A549 (cell line): ENCODE measurements around the gene SH3RF3. TPM values are rescaled to one million over a fixed set of nuclear protein-coding genes. Genes with fewer than 3 reads are reported as not detected.

ENCODE experiments used
- ATAC-seq, 2 experiments: fragments of 200-7000 bp in 1 of 2; fragments of >200 bp in 1 of 2; cut with Nextera tagmentation in 1 of 2; cut with Tn5 transposase in 1 of 2; 3 replicates each; pipeline versions ENCODE4 v1.8.0 to v1.9.1; 2018 to 2020; ENCODE audit warnings: mild to moderate bottlenecking in 1 of 2, moderate library complexity in 1 of 2
- CTCF ChIA-PET: fragments of 300-600 bp; sonication (Branson Sonifier 250); formaldehyde crosslinking; extraction: SDS; loops from one replicate; lab custom pipeline; 2021; ENCODE audit warnings: antibody characterized with exemption, inconsistent platforms; lab: Yijun Ruan, JAX
- POLR2A ChIA-PET: fragments of 350-600 bp; formaldehyde crosslinking; extraction: SDS; loops from one replicate; lab custom pipeline; 2021; ENCODE audit warnings: antibody characterized with exemption, inconsistent platforms; lab: Yijun Ruan, JAX
- DNase-seq, 2 experiments: peaks; one replicate each; pipeline versions ENCODE4 v3.0.0 to v3.0.0-alpha.2; 2011 to 2016; ENCODE audit warnings: low read depth in 1 of 2, low spot score in 1 of 2
- FAIRE-seq: peaks from 2 replicates; lab custom pipeline; 2011; peaks lifted over from hg19 to GRCh38; lab: Jason Lieb, UNC
- H3K27ac ChIP-seq, 2 experiments: fragments of >200 bp; sonication (Bioruptor Twin); formaldehyde crosslinking; 3 replicates each; pipeline ENCODE4 v1.5.1; 2016 to 2017
- H3K4me1 ChIP-seq: fragments of >200 bp; sonication (Bioruptor Twin); formaldehyde crosslinking; 3 replicates; pipeline ENCODE4 v1.6.1; 2016
- H3K4me2 ChIP-seq: fragments of >200 bp; sonication (Bioruptor Twin); formaldehyde crosslinking; 3 replicates; pipeline ENCODE4 v1.6.1; 2016
- H3K4me3 ChIP-seq: fragments of >200 bp; sonication (Bioruptor Twin); formaldehyde crosslinking; 3 replicates; pipeline ENCODE4 v1.5.1; 2016
- H3K9me3 ChIP-seq: fragments of >200 bp; sonication (Bioruptor Twin); formaldehyde crosslinking; 3 replicates; pipeline ENCODE4 v1.6.1; 2016
- ATOH8 ChIP-seq: fragments of 250-450 bp; sonication (Bioruptor Pico); IDR thresholded peaks from 2 replicates; pipeline ENCODE4 v1.5.0; 2020; ENCODE audit warnings: low read depth, mild to moderate bottlenecking, moderate library complexity
- BHLHE40 ChIP-seq: IDR thresholded peaks from 2 replicates; pipeline ENCODE4 v1.6.1; 2012; ENCODE audit warnings: low read depth, low read length, inconsistent platforms
- CHD2 ChIP-seq: fragments of 150-350 bp; IDR thresholded peaks from 2 replicates; pipeline ENCODE4 v1.6.1; 2014; ENCODE audit warnings: low read length; ENCODE audit not compliant: partially characterized antibody
- EHF ChIP-seq: fragments of 250-450 bp; sonication (Bioruptor Pico); IDR thresholded peaks from 2 replicates; pipeline ENCODE4 v1.5.0; 2020; ENCODE audit warnings: mild to moderate bottlenecking
- EP300 ChIP-seq, 2 experiments: fragments of >200 bp; sonication (Bioruptor Twin); formaldehyde crosslinking; IDR thresholded peaks; 2 replicates in 1 of 2; 3 replicates in 1 of 2; pipeline ENCODE4 v1.6.1; 2016 to 2017
- FOSL2 ChIP-seq, 2 experiments: fragments of 450-650 bp in 1 of 2; fragments of >200 bp in 1 of 2; sonication (Bioruptor Twin) in 1 of 2; formaldehyde crosslinking; IDR thresholded peaks; 2 replicates each; pipeline versions ENCODE4 v1.5.0 to v1.6.1; 2016 to 2020; ENCODE audit warnings: mild to moderate bottlenecking in 1 of 2, moderate library complexity in 1 of 2
- FOXS1 ChIP-seq: fragments of 250-450 bp; sonication (Bioruptor Pico); IDR thresholded peaks from 2 replicates; pipeline ENCODE4 v1.5.0; 2020; ENCODE audit warnings: mild to moderate bottlenecking, moderate library complexity
- GATA3 ChIP-seq: IDR thresholded peaks from 2 replicates; pipeline ENCODE4 v1.6.1; 2012; ENCODE audit warnings: borderline replicate concordance
- HDAC2 ChIP-seq: fragments of 200-600 bp; sonication (generic); IDR thresholded peaks from 2 replicates; pipeline ENCODE4 v1.6.1; 2016
- HES2 ChIP-seq: fragments of >200 bp; sonication (Bioruptor Twin); formaldehyde crosslinking; IDR thresholded peaks from 2 replicates; pipeline ENCODE4 v1.6.1; 2016
- HEYL ChIP-seq: fragments of 250-450 bp; sonication (Bioruptor Pico); IDR thresholded peaks from 2 replicates; pipeline ENCODE4 v1.8.0; 2021; ENCODE audit warnings: mild to moderate bottlenecking, moderate library complexity
- HMGXB4 ChIP-seq: fragments of 250-450 bp; sonication (Bioruptor Pico); IDR thresholded peaks from 2 replicates; pipeline ENCODE4 v1.5.0; 2021; ENCODE audit warnings: mild to moderate bottlenecking, moderate library complexity, borderline replicate concordance
- JUNB ChIP-seq: fragments of >200 bp; sonication (Bioruptor Twin); formaldehyde crosslinking; IDR thresholded peaks from 2 replicates; pipeline ENCODE4 v1.6.1; 2016
- MAX ChIP-seq: IDR thresholded peaks from 2 replicates; pipeline ENCODE4 v1.6.1; 2012
- RFX5 ChIP-seq: fragments of 450-650 bp; IDR thresholded peaks from 2 replicates; pipeline ENCODE4 v1.7.1; 2014; ENCODE audit warnings: antibody characterized with exemption, mild to moderate bottlenecking, moderate library complexity
- SMC3 ChIP-seq: fragments of >200 bp; sonication (Bioruptor Twin); formaldehyde crosslinking; IDR thresholded peaks from 3 replicates; pipeline ENCODE4 v1.6.1; 2018; ENCODE audit warnings: inconsistent platforms
- TFCP2L1 ChIP-seq: fragments of 250-450 bp; sonication (Bioruptor Pico); IDR thresholded peaks from 2 replicates; pipeline ENCODE4 v1.5.0; 2021; ENCODE audit warnings: mild to moderate bottlenecking
- TP53 ChIP-seq: fragments of 250-450 bp; sonication (Bioruptor Pico); IDR thresholded peaks from 2 replicates; pipeline ENCODE4 v1.5.0; 2021; ENCODE audit warnings: mild to moderate bottlenecking, moderate library complexity
- ZNF302 ChIP-seq: fragments of 250-450 bp; sonication (Bioruptor Pico); IDR thresholded peaks from 2 replicates; pipeline ENCODE4 v1.9.0; 2021; ENCODE audit warnings: inconsistent platforms, mild to moderate bottlenecking, moderate library complexity
- ZSCAN20 ChIP-seq: fragments of 250-450 bp; sonication (Bioruptor Pico); IDR thresholded peaks from 2 replicates; pipeline ENCODE4 v1.8.0; 2022; ENCODE audit warnings: mild to moderate bottlenecking, moderate library complexity
- WGBS: methylation state at CpG from one replicate; pipeline ENCODE4 v1.1.6; 2017; ENCODE audit errors: missing lambda C conversion rate; 5-methylcytosine and 5-hydroxymethylcytosine counted together
- polyA plus RNA-seq, 4 experiments: library from polyadenylated mRNA; depleted of rRNA in 3 of 4; stranded (reverse); fragments of >200 nt; fragmentation: RNase III in 1 of 4; extraction: RNeasy Plus Mini Kit Qiagen cat#74134 plus additional on column Dnase treatment in 1 of 4; gene quantifications; 2 replicates in 3 of 4; 3 replicates in 1 of 4; pipeline ENCODE4 v1.2.3, GENCODE V29; 2011 to 2017

Gene SH3RF3
- polyA plus RNA-seq, 2 of the 4 experiments (the other 2 are of a cell fraction) = 0.04 to 0.21 TPM

GRCh38 chr2:109294523-109294922, 165.5 kb downstream of the SH3RF3 start:
- TF ChIP-seq HDAC2 (no peak), RFX5 (no peak), ATOH8 (CRISPR knock-in tag) (no peak)
- TF ChIP-seq, all 56 proteins: peak for 0
- Histone ChIP-seq H3K9me3 (no peaks in the 10 kb centered on the region), H3K4me1 (no peaks in the 10 kb centered on the region), H3K4me2 (no peak overlapping the region), H3K4me3 (no peak overlapping the region), H3K27ac (no peak overlapping the region)
- no peak for ATAC-seq
- FAIRE-seq = no peak
- DNase-seq = no peak
- ChIA-PET POLR2A (no interaction called here), CTCF (interaction anchor here (0.6 to 1.4 kb wide), 2 partner anchors 13 to 263 kb away, joined by 3 read pairs; no protein-coding TSS in a partner anchor)
- 46% methylated on average over 4 of the region's 4 CpGs for WGBS

- WGBS = 62% methylated on average over 7 of the region's 11 CpGs
- ChIA-PET POLR2A (no interaction called here), CTCF (interaction anchor here (0.6 to 1.4 kb wide), 3 partner anchors 14 to 385 kb away, joined by 3 to 4 read pairs (median 3); no protein-coding TSS in a partner anchor)
- no peak for FAIRE-seq
- Histone ChIP-seq H3K9me3 (no peaks in the 10 kb centered on the region), H3K27ac (no peak overlapping the region), H3K4me3 (no peak overlapping the region), H3K4me1 (no peaks in the 10 kb centered on the region), H3K4me2 (no peak overlapping the region)
- no peak for ATAC-seq
- TF ChIP-seq HDAC2 = no peak
- DNase-seq = no peak
These were observed 166.2 kb downstream of the SH3RF3 start for GRCh38 chr2:109295070-109295780.

GRCh38 chr2:109295781-109296117, 166.7 kb downstream of the SH3RF3 start:
- no peak for ATAC-seq
- no peak for FAIRE-seq
- ChIA-PET CTCF (interaction anchor here (0.6 to 1.4 kb wide), 3 partner anchors 14 to 384 kb away, joined by 3 to 4 read pairs (median 3); no protein-coding TSS in a partner anchor), POLR2A (no interaction called here)
- TF ChIP-seq EHF (CRISPR knock-in tag) (no peak), HDAC2 (no peak), HES2 (no peak), SMC3 (no peak), TP53 (no peak), FOXS1 (no peak), TFCP2L1 (CRISPR knock-in tag) (no peak), MAX (no peak), EP300 (IDR thresholded peaks at IDR 0.05) (no peak), RFX5 (no peak), FOSL2 (IDR thresholded peaks at IDR 0.05) (no peak), FOSL2 (CRISPR knock-in tag; IDR thresholded peaks at IDR 0.05) (no peak), HMGXB4 (CRISPR knock-in tag) (no peak), HEYL (CRISPR knock-in tag) (no peak), CHD2 (no peak), BHLHE40 (no peak), GATA3 (no peak), JUNB (no peak), ZSCAN20 (CRISPR knock-in tag) (no peak), ZNF302 (CRISPR knock-in tag) (no peak)
- DNase-seq = no peak
- H3K27ac ChIP-seq = no peak overlapping the region
- H3K4me1 ChIP-seq = no peaks in the 10 kb centered on the region
- H3K4me2 ChIP-seq = no peak overlapping the region
- no peaks in the 10 kb centered on the region for H3K9me3 ChIP-seq
- H3K4me3 ChIP-seq = no peak overlapping the region
- 28% methylated on average over 2 of the region's 4 CpGs for WGBS
